ENCODE measurements around the gene KATNB1.

KATNB1 gene

DNA sequence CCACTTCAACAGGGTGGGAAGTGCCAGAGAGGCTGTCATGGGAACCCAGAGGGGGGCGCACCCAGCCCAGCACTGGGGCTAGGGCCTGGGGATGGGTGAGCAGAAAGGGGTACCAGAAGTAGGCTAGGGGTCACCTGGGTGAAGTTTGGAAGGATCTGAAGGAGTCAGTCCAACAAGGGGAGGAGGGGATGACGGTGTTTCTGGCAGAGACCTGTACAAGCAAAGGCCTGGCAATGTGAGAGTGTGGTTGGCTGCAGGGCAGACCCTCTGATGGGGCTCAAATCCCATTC lies 13.4 kb upstream of the KATNB1 start:
- DNase-seq (ENCODE audit: low read depth, low spot score): no peak
- POLR2A ChIA-PET: no interaction called here
- no peak overlapping the region for H3K4me3 ChIP-seq (ENCODE audit: low read depth, low read length)
- TF ChIP-seq, protein P1, sequence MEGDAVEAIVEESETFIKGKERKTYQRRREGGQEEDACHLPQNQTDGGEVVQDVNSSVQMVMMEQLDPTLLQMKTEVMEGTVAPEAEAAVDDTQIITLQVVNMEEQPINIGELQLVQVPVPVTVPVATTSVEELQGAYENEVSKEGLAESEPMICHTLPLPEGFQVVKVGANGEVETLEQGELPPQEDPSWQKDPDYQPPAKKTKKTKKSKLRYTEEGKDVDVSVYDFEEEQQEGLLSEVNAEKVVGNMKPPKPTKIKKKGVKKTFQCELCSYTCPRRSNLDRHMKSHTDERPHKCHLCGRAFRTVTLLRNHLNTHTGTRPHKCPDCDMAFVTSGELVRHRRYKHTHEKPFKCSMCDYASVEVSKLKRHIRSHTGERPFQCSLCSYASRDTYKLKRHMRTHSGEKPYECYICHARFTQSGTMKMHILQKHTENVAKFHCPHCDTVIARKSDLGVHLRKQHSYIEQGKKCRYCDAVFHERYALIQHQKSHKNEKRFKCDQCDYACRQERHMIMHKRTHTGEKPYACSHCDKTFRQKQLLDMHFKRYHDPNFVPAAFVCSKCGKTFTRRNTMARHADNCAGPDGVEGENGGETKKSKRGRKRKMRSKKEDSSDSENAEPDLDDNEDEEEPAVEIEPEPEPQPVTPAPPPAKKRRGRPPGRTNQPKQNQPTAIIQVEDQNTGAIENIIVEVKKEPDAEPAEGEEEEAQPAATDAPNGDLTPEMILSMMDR (IDR thresholded peaks at IDR 0.05; ENCODE audit: insufficient read depth, low read length, missing control alignments): no peak
- CTCF ChIA-PET: interaction anchor here (0.9 to 3.3 kb wide), 4 partner anchors 14 to 146 kb away, joined by 3 to 29 read pairs (median 6); partner anchors contain the start of gene KATNB1

DNA sequence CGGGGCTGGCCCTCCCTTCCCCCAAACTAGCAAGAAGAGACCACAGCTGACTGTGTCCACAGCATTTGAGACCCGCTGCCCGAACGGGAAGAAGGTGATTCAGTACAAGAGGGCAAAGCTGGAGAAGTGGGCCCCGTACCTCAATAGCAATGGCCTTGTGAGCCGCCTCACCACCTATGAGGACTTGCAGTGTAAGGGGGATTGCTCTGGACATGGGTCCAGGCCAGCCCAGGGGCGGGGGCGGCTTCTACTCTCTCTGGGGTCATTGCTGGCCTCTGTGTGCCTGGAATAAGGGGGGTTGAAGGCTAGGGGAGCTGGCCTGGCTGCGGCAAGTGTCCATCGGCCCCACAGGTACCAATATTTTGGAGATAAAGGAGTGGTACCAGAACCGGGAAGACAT lies 12.9 kb upstream of the KATNB1 start:
- POLR2A ChIA-PET: no interaction called here

DNA sequence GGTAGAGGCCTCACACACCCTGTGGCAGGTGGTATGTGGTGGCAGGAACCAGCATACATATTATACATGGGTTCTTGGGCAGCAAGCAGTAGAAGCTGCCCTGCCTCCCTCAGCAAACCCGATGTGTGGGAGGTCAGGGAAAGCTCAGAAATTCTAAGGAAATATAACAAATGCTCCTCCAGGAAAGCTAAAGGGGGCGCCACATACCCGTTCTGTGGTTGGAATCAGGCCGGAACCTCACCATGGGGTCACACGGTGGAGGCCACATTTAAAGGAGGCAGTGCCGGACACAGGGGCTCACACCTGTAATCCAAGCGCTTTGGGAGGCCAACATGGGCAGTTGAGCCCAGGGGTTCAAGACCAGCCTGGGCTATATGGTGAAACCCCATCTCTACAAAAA lies 12.4 kb upstream of the KATNB1 start:
- DNase-seq (ENCODE audit: low read depth, low spot score): no peak
- H3K4me3 ChIP-seq (ENCODE audit: low read depth, low read length): no peak overlapping the region
- ChIA-PET POLR2A (no interaction called here), CTCF (interaction anchor here (0.9 to 3.3 kb wide), 6 partner anchors 9 to 147 kb away, joined by 3 to 29 read pairs (median 4); partner anchors contain the start of gene KATNB1)
- TF ChIP-seq, protein P1 (IDR thresholded peaks at IDR 0.05; ENCODE audit: insufficient read depth, low read length, missing control alignments): no peak

More for the DNA sequence above, 12.9 kb upstream of the KATNB1 start:
- TF ChIP-seq, protein P1 (IDR thresholded peaks at IDR 0.05; ENCODE audit: insufficient read depth, low read length, missing control alignments): no peak
- CTCF ChIA-PET: interaction anchor here (0.9 to 3.3 kb wide), 6 partner anchors 9 to 147 kb away, joined by 3 to 29 read pairs (median 4); partner anchors contain the start of gene KATNB1
- DNase-seq (ENCODE audit: low read depth, low spot score): no peak
- no peak overlapping the region for H3K4me3 ChIP-seq (ENCODE audit: low read depth, low read length)

DNA sequence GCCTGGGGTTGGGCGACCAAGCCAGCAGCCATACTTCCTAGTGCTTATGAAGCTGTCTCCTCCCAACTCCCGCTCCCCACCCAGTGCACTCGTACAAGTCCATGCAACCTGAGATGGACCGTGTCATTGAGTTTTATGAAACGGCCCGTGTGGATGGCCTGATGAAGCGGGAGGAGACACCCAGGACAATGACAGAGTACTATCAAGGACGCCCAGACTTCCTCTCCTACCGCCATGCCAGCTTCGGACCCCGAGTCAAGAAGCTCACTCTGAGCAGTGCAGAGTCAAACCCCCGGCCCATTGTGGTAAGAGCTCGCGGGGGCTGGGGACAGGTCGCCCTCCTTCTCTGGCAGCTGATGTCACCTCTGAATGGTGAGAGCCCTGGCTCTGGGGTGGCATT lies 11.0 kb upstream of the KATNB1 start:
- TF ChIP-seq, protein P1 (IDR thresholded peaks at IDR 0.05; ENCODE audit: insufficient read depth, low read length, missing control alignments): no peak
- DNase-seq (ENCODE audit: low read depth, low spot score): no peak
- ChIA-PET CTCF (interaction anchor here (0.9 to 3.1 kb wide), 2 partner anchors 11 to 76 kb away, joined by 6 to 12 read pairs; partner anchors contain the start of gene KATNB1), POLR2A (no interaction called here)
- no peak overlapping the region for H3K4me3 ChIP-seq (ENCODE audit: low read depth, low read length)

DNA sequence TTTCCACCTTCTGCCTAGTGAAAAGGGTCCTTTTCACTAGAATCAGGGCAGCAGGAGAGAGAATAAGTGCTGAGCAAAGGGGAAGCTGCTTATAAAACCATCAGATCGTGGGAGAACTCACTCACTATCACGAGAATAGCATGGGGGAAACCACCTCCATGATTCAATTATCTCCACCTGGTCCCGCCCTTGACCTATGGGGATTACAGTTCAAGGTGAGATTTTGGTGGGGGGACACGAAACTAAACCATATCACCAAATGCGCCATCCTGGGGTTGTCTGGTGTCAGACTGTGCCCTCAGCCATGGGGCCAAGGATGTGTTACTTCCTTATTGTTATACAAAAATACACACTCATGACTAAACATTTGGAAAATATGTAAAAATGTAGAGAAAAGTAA lies 10.4 kb upstream of the KATNB1 start:
- TF ChIP-seq, protein P1 (IDR thresholded peaks at IDR 0.05; ENCODE audit: insufficient read depth, low read length, missing control alignments): no peak
- DNase-seq (ENCODE audit: low read depth, low spot score): no peak
- ChIA-PET POLR2A (no interaction called here), CTCF (interaction anchor here (0.9 to 3.1 kb wide), 2 partner anchors 11 to 77 kb away, joined by 6 to 12 read pairs; partner anchors contain the start of gene KATNB1)
- H3K4me3 ChIP-seq (ENCODE audit: low read depth, low read length): no peak overlapping the region

DNA sequence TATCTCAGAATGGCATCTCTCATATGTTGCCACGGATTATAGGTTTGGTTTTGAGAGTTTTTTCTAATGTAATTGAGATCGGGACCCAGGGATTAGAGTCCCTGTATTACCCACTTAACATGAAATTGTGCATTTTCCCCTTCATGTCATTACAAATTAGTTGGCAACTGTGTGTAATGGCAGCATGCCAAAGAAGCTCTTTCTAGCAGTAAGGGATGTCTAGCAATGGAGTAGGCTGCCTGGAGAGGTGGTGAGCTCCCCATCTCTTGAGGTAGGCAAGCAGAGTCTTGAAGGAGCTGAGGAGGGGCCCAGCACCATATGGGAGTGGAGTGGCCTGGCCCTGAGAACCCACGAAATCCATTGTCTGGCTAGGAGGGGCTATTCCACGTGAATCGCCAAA lies 10.0 kb upstream of the KATNB1 start:
- DNase-seq (ENCODE audit: low read depth, low spot score): no peak
- CTCF ChIA-PET: interaction anchor here (3.1 kb wide), 1 partner anchor 77 kb away, joined by 12 read pairs; no protein-coding TSS in a partner anchor

More for the DNA sequence above, 10.0 kb upstream of the KATNB1 start:
- POLR2A ChIA-PET: no interaction called here
- TF ChIP-seq, protein P1 (IDR thresholded peaks at IDR 0.05; ENCODE audit: insufficient read depth, low read length, missing control alignments): no peak
- no peak overlapping the region for H3K4me3 ChIP-seq (ENCODE audit: low read depth, low read length)

Data from AG04449 (cell line).